ENCODE data around the gene CCDC191. TPM values are rescaled to one million over a fixed set of nuclear protein-coding genes. Genes with fewer than 3 reads are reported as not detected.

CCDC191 gene
- 3.4 TPM for total RNA-seq (ENCODE audit: insufficient read depth, low replicate concordance)

GRCh38 chr3:114056130-114057010, at the start of gene CCDC191, which contains the start of gene QTRT2:
Gene CCDC191, minus strand, starts transcription at chr3:114056526. Its CDS starts 60 bp downstream, at chr3:114056466.
Gene QTRT2, plus strand, starts transcription at chr3:114056737. Its CDS starts 8,521 bp downstream, at chr3:114065258.
- DNase-seq (ENCODE audit: low spot score): peak; percentile 100

- DNase-seq (ENCODE audit: low spot score): no peak
Observed at GRCh38 chr3:114104414-114104813, 48.1 kb upstream of the CCDC191 start.

GRCh38 chr3:114103858-114104257, 47.5 kb upstream of the CCDC191 start:
- DNase-seq (ENCODE audit: low spot score): no peak

GRCh38 chr3:114103181-114103580, 46.9 kb upstream of the CCDC191 start:
- DNase-seq (ENCODE audit: low spot score): no peak

GRCh38 chr3:114101101-114101500, 44.8 kb upstream of the CCDC191 start:
- DNase-seq (ENCODE audit: low spot score): no peak

- DNase-seq (ENCODE audit: low spot score): no peak
Observed at GRCh38 chr3:114095796-114096195, 39.5 kb upstream of the CCDC191 start.

- peak; percentile 65 for DNase-seq (ENCODE audit: low spot score)
Observed at GRCh38 chr3:114093596-114093995, 37.3 kb upstream of the CCDC191 start.

- no peak for DNase-seq (ENCODE audit: low spot score)
Observed at GRCh38 chr3:114093016-114093380, 36.7 kb upstream of the CCDC191 start.

- no peak for DNase-seq (ENCODE audit: low spot score)
Observed at GRCh38 chr3:114092151-114093015, 36.1 kb upstream of the CCDC191 start.

GRCh38 chr3:114089675-114090074, 33.3 kb upstream of the CCDC191 start:
- DNase-seq (ENCODE audit: low spot score): no peak

GRCh38 chr3:114086356-114086755, 30.0 kb upstream of the CCDC191 start:
- DNase-seq (ENCODE audit: low spot score): no peak

GRCh38 chr3:114083112-114083511, 26.8 kb upstream of the CCDC191 start:
- no peak for DNase-seq (ENCODE audit: low spot score)

GRCh38 chr3:114081037-114081436, 24.7 kb upstream of the CCDC191 start:
- DNase-seq (ENCODE audit: low spot score): no peak

GRCh38 chr3:114080201-114080600, 23.9 kb upstream of the CCDC191 start:
- DNase-seq (ENCODE audit: low spot score): no peak

GRCh38 chr3:114079761-114080160, 23.4 kb upstream of the CCDC191 start:
- peak; percentile 82 for DNase-seq (ENCODE audit: low spot score)

- peak; percentile 45 for DNase-seq (ENCODE audit: low spot score)
Observed at GRCh38 chr3:114078126-114078525, 21.8 kb upstream of the CCDC191 start.

GRCh38 chr3:114076711-114077110, 20.4 kb upstream of the CCDC191 start:
- DNase-seq (ENCODE audit: low spot score): no peak

- no peak for DNase-seq (ENCODE audit: low spot score)
Observed at GRCh38 chr3:114071786-114072185, 15.5 kb upstream of the CCDC191 start.

- DNase-seq (ENCODE audit: low spot score): no peak
Observed at GRCh38 chr3:114068336-114068735, 12.0 kb upstream of the CCDC191 start.

- DNase-seq (ENCODE audit: low spot score): no peak
Observed at GRCh38 chr3:114067804-114068203, 11.5 kb upstream of the CCDC191 start.

- no peak for DNase-seq (ENCODE audit: low spot score)
Observed at GRCh38 chr3:114060906-114061655, 4.8 kb upstream of the CCDC191 start.

- no peak for DNase-seq (ENCODE audit: low spot score)
Observed at GRCh38 chr3:114058646-114059045, 2.3 kb upstream of the CCDC191 start.

Measured in umbilical cord (tissue), 2 donors.